LNCAP (cell line): ENCODE results near the gene CDKL5.

Experiments used
- CTCF ChIP-seq: fragments of 450-650 bp; IDR thresholded peaks from 2 replicates; pipeline ENCODE4 v1.5.1; 2017; ENCODE audit warnings: mild to moderate bottlenecking

CDKL5 gene

GRCh38 chrX:18630934-18631333, 205.5 kb downstream of the CDKL5 start:
- TF ChIP-seq CTCF, result no peak

DNA sequence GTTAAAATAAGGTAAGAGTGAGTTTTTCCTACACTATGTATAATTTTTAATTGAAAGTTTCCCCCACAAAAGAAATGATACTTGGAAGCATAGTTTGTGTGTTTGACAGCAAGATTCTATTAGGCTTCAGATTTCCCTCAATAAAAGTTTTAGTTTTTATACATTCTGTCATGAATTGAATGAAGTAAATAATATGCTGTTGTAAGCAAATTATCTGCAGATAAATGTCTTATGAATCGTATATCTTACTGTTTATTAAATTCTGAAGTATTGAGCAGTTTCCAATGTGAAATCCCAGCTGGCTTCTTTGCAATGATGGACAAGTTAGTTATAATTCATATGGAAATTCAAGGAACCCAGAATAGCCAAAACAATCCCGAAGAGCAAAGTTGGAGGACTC, 213.0 kb downstream of the CDKL5 start:
- TF ChIP-seq CTCF, result no peak

GRCh38 chrX:18639280-18639679, 213.9 kb downstream of the CDKL5 start:
- TF ChIP-seq CTCF, result no peak

GRCh38 chrX:18640686-18641085, 215.3 kb downstream of the CDKL5 start:
- TF ChIP-seq CTCF, result no peak

- TF ChIP-seq CTCF, result no peak
Observed at GRCh38 chrX:18643243-18643642, 217.8 kb downstream of the CDKL5 start.

- TF ChIP-seq CTCF, result no peak
Observed at GRCh38 chrX:18643853-18644252, 218.4 kb downstream of the CDKL5 start.

DNA sequence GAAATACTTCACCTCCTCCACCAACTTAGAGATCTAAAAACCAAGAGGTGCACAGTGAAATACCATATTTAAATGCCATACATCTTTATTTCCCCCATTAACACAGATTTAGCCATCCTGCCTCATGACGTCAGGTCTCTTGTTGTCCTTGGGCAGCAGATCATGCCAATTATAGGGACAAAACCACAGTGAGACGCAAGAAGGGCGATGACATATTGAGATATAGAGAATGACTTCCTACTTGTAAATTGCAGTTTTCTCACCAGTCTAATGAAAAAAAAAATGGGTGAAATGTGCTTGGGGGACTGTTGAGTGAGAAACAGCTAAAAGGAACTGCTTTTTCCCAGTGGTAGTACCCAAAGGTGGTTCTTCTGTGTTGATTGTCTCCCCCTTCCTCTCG, 222.2 kb downstream of the CDKL5 start:
- no peak for TF ChIP-seq CTCF

DNA sequence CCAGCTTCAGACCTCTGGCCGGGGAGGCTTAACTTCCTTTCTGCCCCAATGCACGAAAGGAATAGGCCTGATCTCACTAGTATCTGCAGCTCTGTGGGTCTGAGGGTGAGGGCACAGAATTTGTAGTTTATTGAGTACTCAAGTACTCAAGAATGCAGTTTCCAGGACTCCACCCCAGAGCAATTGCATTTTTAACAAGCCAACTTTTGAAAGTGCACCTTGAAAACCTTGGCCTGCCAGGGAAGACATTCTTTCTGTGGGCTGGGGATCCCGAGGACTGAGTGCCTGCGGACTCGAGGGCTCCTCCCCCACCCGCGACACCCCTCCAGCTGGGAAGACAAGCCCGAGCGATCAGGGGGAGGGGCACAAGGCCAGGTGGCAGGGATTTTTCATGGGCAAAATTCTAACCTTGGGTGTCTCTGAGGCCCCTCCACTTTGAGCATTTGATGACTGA, 224.1 kb downstream of the CDKL5 start:
- TF ChIP-seq CTCF, result no peak
